NCI-H146 treated with DMSO at 0.1 percent for 48 hours (cell line): ENCODE data around the gene ARSG.

Experiments
- DNase-seq: peaks from one replicate; lab custom pipeline; 2025; ENCODE audit not compliant: unreplicated experiment; lab: John Stamatoyannopoulos, UW

ARSG gene

DNA sequence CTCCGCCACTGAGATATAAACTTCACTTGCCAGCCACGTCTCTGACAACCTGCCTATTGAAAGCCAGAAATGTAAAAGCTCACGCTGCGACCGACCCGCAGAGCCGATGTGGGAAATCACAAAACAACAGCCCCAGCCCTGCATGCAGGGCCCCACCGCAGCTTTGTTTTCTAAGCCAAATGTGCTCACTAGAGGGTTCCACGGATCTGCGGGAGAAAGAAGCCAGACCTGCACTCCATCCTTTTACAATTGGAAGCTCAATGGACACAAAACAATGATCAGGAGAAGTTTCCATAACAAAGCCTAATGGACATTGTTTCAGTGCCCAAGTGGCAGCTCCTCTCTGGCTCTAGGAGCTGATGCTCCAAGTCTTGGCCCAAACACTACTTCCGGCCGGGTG is 132.9 kb downstream of the ARSG start:
- no peak for DNase-seq

DNA sequence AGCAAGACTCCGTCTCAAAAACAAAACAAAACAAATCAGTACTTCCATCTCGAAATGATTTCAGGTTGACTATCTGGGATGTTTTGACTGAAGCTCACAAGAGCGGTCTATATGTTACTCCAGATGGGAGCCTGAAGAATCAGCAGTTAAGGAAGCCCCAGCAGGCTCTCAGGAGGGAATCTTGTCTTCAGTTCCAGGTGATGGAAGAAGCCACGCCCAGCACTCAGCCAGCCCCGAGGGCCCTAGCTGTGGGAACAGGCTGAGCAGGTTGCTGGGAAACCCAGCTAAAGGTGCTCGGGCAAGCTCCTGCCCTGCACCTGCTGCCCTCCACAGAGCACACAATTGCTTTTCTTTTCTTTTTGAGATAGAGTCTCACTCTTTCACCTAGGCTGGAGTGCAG is 133.6 kb downstream of the ARSG start:
- DNase-seq, result peak; percentile 65

DNA sequence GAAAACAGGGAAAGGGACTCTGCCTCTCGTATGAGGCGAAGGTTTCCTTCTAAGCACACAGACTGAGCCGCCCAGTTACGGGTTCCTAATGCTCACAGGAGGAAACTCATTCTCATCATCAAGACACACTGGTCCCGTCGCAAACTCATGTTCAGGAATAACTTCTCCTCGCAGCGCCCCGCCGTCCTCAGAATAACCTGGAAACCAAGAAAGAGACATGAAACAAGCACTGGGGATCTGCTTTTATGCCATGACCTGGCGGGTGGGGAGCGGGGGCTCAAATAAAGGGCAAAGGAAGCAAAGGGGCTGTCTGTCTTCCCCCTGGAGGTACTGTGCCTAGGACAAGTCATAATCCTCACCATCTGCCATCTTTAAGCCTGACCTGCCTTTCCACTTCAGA is 134.7 kb downstream of the ARSG start:
- DNase-seq, result no peak

DNA sequence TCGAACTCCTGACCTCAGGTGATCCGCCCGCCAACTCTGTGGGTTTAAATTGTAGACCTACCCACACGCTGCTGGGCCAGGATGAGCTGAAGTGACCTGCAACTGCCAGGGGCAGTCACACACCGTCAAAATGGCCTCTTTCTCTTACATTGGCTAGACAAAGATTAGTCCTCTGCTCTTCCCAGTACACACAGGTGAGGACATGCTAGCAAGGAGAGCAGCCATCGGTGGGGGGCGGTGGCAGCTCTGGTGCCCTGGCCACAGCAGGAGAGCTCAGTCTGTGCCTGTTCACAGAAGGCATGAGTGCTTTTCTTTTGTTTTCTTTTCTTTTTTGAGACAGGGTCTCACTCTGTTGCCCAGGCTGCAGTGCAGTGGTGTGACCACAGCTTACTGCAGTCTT is 136.3 kb downstream of the ARSG start:
- DNase-seq, result no peak

DNA sequence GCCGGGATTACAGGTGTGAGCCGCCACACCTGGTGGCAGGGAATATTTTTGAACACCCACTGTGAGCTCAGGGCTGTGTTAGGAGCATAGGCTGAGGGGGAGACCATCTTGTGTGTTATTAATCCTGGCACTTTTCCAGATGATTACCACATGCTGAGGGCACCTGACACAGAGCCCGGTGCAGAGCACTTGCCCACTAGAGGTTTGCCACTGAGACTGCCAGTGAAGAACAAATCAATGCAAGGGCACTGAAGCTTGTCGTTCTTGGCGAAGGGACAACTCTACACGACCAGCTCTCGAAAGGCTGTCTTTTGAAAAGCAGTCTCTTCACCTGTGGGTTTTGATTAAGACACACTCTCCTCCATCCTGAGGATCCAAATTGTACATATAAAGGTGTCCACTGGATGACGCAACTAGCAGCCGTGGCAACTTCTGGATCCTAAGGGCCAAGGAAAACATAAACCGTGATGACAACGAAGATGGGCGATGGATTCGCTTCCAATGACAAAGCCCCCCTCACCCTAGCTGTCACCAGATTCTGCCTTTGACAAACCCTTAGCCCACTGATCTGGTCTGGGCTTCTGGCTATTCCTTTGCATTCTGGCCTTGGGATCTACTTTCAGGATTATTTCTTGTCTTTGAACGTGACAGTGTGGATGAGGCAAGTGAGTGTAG is 137.3 kb downstream of the ARSG start:
- DNase-seq, result no peak

DNA sequence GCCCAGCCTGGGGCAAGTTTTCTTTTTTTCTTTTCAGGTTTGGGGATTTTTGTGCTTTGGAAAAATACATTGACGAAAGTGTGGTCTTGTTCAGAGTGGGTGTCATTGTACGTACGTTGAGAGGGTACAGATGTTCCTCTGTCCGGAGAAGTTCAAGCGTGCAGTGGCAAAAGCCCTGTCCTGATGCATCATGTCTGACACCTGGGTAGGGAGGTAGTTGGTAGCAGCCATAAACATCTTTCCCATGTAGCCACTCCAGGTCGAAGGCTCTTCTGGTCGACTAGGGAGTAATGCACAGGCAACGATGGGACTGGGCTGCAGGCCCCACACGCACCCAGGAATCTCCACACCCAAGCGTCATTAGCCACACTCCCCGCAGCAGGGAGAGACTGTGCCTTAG is 138.6 kb downstream of the ARSG start:
- DNase-seq, result no peak

DNA sequence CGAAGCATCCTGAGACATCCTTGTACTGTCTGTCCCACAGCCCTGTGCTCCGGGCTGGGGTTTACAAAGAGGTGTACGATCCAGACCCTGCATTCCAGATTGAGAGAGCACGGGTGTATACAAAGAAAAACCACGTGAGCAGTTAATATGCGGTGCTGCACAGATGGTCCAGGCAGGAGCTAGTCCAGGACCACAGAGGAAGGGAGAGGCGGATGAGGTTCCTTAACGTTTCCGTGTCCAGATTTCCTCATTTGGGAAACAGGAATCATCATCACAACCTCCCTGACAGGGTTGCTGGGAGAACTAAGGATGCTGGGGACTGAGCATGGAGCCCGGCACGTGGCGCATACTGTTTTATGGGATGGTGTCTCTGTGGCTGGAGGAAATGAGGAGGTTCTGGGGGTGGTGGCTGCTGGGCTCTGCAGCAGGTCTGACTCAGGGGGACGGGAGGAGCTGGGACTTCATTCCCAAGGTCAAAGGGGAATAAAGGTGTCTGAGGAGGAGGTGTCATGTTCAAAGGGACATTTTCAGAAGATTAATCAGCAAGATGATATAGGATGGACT is 139.8 kb downstream of the ARSG start:
- no peak for DNase-seq

DNA sequence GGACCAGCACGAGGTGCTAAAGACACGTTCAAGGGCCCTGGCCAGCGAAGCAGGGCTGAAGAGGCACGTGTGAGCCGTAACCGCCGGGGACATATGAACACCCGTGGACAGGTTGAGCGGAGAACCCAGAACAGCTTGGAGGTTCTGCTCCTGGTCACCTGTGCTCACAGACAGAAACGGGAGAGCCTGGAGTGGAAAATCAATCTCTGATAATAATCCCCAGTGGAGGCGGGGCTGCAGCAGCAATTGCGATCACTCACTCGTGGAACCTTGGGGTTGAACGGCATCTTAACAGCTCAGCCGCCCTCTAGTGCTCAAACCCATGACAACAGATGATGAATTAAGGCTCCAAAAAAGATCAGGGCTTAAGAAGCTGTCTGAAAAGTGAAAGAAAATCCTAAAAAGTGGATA is 140.4 kb downstream of the ARSG start:
- DNase-seq, result no peak

DNA sequence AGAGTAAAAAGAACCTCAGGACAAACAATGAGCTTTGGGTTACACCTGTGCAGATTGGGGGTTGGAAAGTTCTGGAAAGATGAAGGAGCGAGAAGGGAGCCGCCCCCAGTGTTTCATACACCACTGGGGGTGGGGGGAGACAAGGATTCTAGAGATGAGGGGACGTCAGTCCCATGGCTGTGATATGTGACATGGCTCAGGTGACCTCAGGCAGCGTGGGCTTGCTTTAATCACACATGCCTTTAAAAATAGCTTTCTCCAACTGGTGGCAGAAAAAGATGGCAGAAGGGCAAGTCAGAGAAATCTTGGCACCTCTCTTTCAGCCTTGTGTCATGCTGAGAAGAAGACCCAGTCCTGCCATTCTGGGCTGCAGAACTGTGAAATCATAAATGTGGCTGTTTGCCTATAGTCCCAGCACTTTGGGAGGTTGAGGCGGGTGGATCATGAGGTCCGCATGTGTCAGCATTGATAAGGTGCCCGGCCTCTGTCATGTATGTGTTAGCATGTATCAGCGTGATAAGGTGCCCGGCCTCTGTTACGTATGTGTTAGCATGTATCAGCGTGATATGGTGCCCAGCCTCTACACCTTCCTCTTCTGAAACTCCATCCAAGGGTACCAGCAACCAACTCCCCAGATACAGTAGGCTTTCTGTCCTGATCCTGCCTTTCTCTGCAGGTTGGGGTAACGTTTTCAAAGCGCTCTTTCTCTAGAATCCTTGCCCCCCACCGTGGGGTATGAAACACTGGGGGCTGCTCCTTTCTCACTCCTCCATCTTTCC is 141.0 kb downstream of the ARSG start:
- DNase-seq, result no peak

DNA sequence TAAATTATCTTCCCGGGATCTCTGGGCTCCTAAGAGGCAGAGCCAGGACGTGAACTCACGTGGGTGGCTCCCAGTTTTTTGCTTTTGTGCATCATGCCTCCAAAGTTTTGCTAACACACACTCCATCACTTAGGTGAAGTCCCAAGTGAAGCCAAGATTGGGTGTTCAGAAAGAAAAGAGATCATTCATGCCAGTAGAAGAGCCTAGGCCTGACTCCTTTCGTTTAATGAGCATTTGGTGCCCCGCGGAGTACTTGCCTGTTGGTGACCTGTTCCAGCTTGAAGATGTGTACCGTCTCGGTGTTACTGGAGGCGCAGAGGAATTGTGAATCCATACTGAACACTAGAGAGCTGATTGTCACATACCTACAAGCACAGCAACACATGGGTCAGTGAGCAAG is 141.9 kb downstream of the ARSG start:
- no peak for DNase-seq

DNA sequence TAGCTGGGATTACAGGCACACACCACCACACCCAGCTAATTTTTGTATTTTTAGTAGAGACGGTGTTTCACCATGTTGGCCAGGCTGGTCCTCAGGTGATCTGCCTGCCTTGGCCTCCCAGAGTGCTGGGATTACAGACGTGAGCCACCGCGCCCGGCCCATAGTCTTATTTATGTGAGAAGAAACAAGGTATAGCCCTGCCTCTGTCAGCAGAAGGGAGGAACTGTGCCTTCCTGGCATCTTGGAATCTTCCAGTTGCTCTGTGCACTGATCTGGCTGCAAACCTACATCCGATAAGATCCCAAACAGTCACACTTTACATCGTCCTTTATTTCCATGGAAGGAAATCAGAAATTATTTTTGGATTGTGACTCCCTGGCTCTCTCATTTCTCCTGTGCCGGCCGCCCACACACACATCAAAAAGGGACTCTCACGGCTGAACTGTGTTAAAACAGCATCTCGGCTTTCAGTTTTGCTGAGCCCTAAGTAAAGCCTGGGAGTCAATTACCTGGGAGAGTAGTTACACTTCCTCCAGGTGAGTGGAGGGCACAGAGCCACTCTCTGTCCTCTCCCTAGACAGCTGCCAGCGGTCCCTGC is 142.7 kb downstream of the ARSG start:
- DNase-seq, result no peak

DNA sequence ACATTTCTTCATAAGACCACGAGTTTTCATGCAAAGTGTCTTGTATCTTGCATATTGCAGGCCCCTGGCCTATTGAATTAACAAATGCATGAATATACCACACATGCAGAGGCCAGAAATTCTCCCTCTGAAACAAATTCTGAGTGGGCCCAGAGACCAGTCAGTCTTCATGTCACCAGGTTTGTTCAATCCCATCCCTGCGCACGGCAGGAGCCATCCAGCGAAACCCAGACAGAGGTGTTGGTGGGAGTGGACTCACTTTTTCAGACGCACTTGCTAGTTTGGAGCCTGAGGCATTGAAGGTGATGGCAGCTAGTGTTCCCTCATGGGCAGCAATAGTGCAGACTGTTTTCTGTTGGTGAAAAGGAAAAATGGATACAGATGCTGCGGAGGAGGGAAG is 144.1 kb downstream of the ARSG start:
- no peak for DNase-seq

DNA sequence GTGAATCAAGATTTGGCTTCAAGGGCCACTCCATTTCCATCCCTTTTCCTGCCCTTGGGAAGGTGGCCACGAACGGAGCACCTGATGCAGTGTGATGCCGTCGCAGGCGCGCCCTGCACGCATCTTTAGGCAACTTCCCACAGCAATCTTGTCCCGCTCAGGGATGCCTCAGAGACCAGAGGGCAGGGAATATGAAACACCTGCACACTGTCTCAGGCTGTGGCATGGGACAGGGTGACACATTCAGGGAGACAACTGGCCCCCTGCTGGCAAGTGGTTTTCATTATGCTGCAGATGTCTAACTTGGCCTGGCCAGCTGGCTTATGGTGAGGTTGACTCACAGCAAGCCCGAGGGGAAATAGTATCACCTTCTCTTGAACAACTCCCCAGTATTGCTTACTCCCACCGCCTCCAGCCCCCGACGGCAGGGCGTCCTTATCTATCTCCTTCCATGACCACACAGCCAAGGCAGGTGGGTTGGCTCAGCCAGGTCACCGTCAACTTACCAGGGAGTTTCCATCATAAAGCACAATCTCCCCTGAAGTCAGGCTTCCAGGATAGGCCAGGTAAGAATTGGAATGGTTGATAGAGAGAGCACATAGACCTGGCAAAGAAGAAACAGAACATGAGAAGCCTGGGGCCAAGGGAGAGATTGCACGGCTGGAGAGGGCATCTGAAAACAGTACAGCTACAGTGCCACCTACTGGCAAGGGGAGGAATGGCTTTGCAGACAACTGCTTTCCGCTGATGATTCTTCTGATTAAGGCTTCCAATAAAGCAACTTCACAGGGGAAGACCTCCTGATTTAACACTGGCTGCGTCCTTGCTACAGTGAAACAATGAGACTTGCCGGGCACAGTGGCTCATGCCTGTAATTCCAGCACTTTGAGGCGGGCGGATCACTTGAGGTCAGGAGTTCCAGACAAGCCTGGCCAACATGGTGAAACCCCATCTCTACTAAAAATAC is 144.9 kb downstream of the ARSG start:
- peak; percentile 75 for DNase-seq

DNA sequence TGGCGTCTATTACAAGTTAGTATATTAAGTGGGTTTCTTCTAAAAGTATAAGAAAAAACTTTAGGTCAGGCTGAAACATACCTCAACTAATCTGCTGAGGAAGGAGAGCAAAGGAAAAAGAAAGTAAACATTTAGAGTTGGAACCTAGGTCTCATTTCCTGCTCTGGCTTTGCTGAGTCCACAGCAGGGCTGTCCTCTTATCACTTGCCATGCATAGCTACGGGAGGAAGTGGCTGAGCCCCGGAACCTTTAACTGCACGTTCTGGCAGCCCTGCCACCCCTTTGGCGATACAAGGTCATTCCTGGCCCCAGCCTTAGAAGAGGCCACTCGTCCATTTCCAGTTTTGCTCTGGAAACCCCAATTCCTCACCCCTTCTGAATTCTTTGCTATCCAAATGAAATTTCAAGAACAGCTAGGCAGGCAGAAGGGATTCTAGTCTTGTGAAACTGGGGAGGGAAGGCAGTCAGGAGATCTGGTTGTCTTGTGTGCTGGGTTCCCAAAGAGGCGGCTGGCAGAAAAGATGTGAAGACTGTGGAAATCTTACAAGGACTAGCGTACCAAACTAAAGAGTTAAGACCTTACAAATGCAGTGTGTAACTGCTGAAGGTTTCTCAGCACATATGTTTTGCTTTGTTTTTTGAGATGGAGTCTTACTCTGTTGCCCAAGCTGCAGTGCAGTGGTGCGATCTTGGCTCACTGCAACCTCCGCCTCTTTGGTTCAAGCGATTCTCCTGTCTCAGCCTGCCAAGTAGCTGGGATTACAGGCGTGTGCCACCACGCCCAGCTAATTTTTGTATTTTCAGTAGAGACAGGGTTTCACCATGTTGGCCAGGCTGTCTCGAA is 146.9 kb downstream of the ARSG start:
- no peak for DNase-seq

DNA sequence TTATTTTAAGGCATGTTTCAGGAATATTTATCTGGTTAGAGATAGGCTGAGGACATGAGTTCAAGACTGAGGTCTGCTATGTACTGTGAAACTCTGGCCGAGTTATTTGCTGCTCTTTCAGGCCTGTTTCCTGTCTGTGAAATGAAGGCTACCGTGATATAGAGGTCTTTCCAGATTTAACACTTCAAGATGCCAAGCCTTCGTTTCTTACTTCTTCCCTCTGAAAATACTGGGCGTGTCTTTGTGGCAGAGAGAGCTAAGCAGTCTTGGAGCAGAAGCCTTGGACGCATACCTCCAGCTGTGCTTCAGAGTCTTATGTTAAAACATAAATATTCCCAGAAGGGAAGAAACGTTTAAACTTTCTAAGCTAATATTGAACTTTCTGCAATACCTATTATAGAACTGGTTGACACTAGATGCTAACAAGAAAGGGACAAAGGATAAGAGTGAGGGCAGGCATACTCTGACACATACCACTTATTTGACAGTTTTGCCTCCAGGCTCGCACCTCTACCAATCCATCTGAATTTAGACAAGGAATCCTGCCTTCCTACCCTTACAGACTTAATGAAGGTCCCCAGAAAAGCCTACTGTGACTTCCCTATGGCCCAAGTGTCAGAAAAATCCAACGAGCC is 148.5 kb downstream of the ARSG start:
- DNase-seq, result no peak

DNA sequence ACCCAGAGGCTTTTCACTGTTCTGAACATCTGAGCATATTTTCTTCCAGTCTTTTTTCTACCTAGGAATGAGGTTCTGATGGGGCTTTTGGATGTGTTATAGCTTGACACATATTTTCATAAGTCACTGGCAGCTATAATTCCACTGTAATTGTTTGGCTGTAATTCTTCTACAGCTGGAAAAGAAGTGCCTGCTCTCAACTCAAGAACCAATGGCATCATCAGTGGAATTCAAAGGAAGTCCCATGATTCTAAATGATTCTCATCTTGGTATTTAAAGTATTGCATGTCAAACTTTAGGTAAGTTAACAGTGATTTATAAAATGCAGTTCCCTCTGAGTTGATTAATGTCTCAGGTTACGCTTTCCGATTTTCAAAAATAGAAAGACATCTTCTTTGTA is 149.2 kb downstream of the ARSG start:
- no peak for DNase-seq

DNA sequence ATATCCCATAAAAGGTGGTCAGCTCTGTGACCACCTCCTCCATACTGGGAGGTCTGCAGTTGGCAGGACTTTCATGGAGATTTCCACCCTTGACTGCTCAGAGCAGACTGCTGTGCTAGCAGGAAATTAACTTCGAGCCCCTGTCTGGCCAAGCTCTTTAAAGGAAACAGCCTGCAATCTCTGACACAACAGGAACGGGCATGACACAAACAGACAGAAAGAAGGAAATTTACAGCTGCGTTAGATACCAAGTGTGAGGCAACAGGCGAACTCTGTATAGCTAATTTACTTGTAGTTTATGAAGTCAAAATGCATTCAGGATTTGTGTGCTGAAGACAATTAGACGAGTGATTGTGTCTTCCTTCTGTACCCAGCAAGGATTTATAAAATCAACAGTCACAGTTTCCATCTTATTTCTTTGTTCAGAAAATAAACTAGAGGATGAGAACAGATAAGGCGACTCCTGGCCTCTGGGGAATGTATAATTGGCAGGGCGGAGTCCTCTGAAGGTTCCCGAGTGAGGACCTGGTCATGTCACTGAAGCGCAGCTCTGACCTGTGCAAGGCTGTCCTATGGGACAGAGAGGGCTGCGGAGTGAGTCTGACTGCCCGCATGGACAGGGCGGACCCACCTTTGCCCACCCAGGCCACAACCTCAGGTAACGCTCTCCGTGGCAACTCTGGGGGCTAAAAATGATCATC is 149.9 kb downstream of the ARSG start:
- DNase-seq, result no peak

DNA sequence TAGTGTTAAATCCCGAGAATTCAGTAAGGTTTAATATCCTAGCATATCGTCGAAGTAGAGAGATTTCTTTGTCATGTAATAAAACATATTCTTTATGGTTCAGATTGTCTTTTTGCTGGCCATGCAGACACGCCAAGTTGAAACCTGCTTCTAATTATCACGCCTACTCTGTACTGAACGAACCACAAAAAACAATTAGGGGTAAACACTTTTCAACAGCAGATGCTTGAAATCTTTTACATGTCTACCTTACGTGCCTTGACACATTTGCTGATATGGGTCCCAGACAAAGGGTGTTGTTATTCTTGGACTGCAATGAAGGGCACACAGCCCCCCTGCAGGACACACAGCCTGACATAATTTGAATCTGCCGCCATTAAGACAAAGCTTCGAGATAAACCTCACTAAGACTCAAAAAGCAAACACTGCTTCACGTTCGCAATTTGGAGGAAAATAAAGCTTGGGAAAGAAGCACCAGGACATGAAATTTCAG is 152.7 kb downstream of the ARSG start:
- DNase-seq, result no peak

DNA sequence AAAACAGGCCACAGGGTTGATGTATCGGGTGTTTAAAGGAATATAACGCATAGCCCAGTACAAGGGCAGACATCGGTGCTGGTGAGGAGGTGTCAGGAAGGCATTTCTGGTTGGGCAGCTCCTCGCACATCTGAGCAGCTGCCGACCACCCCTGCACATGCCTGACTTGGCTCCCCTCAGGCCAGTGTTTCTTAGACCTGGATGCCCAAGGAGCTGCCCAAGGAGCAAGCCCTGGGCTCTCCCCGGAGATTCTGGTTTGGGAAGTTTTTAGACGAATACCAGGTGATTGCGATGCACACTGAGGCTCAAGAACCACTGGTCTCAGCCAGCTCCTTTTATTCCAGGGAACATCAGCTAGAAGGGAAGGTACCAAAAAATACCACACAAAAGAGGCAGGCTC is 154.4 kb downstream of the ARSG start:
- no peak for DNase-seq
